Natural killer cell (primary cell): ENCODE results near the gene S1PR4. TPM values are rescaled to one million over a fixed set of nuclear protein-coding genes. Genes with fewer than 3 reads are reported as not detected.

Experiments
- ATAC-seq, 3 donors: fragments of 150-1000 bp in 2 of 3; fragments of 200-7000 bp in 1 of 3; cut with Tn5 transposase; 1 replicate in 1 of 3; 2 replicates in 2 of 3; pipeline ENCODE4 v1.10.0; 2021; ENCODE audit warnings: mild to moderate bottlenecking in 2 of 3, moderate library complexity in 2 of 3
- DNase-seq, 2 donors: peaks; one replicate each; pipeline versions ENCODE4 v3.0.0 to v3.0.0-alpha.2; 2013 to 2021; ENCODE audit warnings: mixed read lengths in 1 of 2
- H3K27ac ChIP-seq: one replicate; pipeline ENCODE4 v1.5.1; 2013; ENCODE audit warnings: mild to moderate bottlenecking, low read length
- H3K27me3 ChIP-seq: one replicate; pipeline ENCODE4 v1.6.1; 2013; ENCODE audit warnings: low read length; ENCODE audit not compliant: control insufficient read depth, insufficient read depth
- H3K36me3 ChIP-seq: one replicate; pipeline ENCODE4 v1.6.1; 2013; ENCODE audit warnings: low read length; ENCODE audit not compliant: control insufficient read depth, insufficient read depth
- H3K4me1 ChIP-seq: one replicate; pipeline ENCODE4 v1.6.1; 2013; ENCODE audit warnings: low read length; ENCODE audit not compliant: control insufficient read depth, insufficient read depth
- H3K4me3 ChIP-seq: one replicate; pipeline ENCODE4 v1.5.1; 2013; ENCODE audit warnings: low read length
- H3K9me3 ChIP-seq: one replicate; pipeline ENCODE4 v1.6.1; 2013; ENCODE audit warnings: low read length; ENCODE audit not compliant: control insufficient read depth, insufficient read depth
- H3K27ac Mint-ChIP-seq, 2 donors: one replicate each; pipeline ENCODE4 v1.8.0; 2022; ENCODE audit warnings: mild to moderate bottlenecking in 2 of 2, mixed read lengths in 2 of 2, moderate library complexity in 1 of 2
- H3K27me3 Mint-ChIP-seq, 2 donors: one replicate each; pipeline ENCODE4 v1.8.0; 2022; ENCODE audit warnings: low read depth in 2 of 2, mixed read lengths in 2 of 2
- H3K36me3 Mint-ChIP-seq: one replicate; pipeline ENCODE4 v1.8.0; 2022; ENCODE audit warnings: mixed read lengths
- H3K4me1 Mint-ChIP-seq, 2 donors: one replicate each; pipeline ENCODE4 v1.8.0; 2022; ENCODE audit warnings: mixed read lengths in 2 of 2
- H3K4me3 Mint-ChIP-seq: one replicate; pipeline ENCODE4 v1.8.0; 2022; ENCODE audit warnings: mild to moderate bottlenecking, moderate library complexity, mixed read lengths
- H3K9me3 Mint-ChIP-seq, 2 donors: one replicate each; pipeline ENCODE4 v1.8.0; 2022; ENCODE audit warnings: mixed read lengths in 2 of 2
- WGBS: methylation state at CpG from one replicate; pipeline ENCODE4 v1.1.7; 2013; ENCODE audit warnings: missing lambda C conversion rate; ENCODE audit not compliant: insufficient coverage; 5-methylcytosine and 5-hydroxymethylcytosine counted together
- intact Hi-C: fragments of 100-400 bp; cut with micrococcal nuclease; formaldehyde crosslinking; loops from one replicate; pipeline ENCODE4 v1.14.2; 2022
- total RNA-seq, 4 donors: library from RNA; stranded (reverse); fragments of 120-200 nt in 1 of 4; gene quantifications; one replicate each; pipeline versions ENCODE4 v1.2.3 to v1.2.4, GENCODE V29; 2013 to 2022
- TF ChIP-seq, protein P1 (sequence below): fragments of 200-600 bp; IDR thresholded peaks from one replicate; pipeline ENCODE4 v1.8.0; 2022; ENCODE audit warnings: antibody characterized with exemption

Gene S1PR4
- total RNA-seq, 3 donors from 2014 or later (not counting 1 experiment from before 2014, with no cell fraction given): 37.1 to 60.4 (median 51.7) TPM

DNA sequence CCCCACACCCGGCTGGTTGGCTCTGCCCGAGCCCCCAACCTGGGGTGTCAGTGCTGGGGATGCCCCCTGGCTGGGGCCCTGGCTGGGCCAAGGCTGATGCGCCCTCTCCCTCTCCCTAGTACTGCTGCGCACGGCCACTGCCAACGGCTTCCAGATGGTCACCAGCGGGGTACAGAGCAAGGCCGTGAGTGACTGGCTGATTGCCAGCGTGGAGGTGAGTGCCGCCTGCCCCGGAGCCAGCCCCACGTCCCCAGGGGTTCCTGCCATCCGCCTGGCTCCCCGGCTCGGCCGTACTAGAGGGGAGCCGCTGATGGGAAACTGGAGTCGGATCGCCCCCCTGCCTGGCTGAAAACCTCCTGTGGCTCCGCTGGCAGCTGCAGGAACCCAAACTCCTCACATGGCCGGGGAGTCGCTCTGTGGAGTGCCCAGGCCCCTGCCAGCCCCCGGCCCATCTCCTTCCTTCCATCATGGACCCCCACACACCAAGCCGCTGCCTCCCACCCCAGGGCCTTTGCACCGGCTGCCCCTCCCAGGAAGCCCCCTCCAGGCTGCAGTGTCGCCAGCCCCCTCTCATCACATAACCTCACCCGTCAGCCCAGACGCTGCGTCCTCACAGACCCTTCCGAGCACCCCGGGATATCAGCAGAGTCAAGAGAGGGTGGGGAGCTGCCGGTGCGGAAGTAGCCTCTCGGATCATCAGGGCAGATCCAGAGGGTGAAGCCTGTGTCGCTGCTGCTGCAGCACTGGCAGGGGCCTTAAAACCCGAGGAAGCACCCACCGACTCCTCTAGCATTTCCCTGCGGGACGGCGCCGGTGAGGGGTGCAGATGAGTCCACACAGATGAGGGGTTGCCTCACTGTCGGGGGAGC is 17.7 kb downstream of the S1PR4 start:
- Mint-ChIP-seq H3K4me3 (no peak overlapping the region), H3K27ac (no peak overlapping the region), H3K27me3 (no peaks in the 10 kb centered on the region), H3K9me3 (no peaks in the 10 kb centered on the region), H3K36me3 (no peaks in the 10 kb centered on the region), H3K4me1 (no peaks in the 10 kb centered on the region)
- no peaks in the 10 kb centered on the region for H3K9me3 ChIP-seq
- H3K36me3 ChIP-seq: peaks cover 15% of the 10 kb centered on the region
- no peak overlapping the region for H3K27ac ChIP-seq
- WGBS: 95% methylated on average over 42 of the region's 42 CpGs
- H3K27me3 ChIP-seq: no peaks in the 10 kb centered on the region
- ATAC-seq (no peak), DNase-seq (no peak)
- no peak overlapping the region for H3K4me3 ChIP-seq
- H3K4me1 ChIP-seq: no peaks in the 10 kb centered on the region
- TF ChIP-seq, protein P1, sequence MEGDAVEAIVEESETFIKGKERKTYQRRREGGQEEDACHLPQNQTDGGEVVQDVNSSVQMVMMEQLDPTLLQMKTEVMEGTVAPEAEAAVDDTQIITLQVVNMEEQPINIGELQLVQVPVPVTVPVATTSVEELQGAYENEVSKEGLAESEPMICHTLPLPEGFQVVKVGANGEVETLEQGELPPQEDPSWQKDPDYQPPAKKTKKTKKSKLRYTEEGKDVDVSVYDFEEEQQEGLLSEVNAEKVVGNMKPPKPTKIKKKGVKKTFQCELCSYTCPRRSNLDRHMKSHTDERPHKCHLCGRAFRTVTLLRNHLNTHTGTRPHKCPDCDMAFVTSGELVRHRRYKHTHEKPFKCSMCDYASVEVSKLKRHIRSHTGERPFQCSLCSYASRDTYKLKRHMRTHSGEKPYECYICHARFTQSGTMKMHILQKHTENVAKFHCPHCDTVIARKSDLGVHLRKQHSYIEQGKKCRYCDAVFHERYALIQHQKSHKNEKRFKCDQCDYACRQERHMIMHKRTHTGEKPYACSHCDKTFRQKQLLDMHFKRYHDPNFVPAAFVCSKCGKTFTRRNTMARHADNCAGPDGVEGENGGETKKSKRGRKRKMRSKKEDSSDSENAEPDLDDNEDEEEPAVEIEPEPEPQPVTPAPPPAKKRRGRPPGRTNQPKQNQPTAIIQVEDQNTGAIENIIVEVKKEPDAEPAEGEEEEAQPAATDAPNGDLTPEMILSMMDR: no peak
- intact Hi-C loops: no loop called here

DNA sequence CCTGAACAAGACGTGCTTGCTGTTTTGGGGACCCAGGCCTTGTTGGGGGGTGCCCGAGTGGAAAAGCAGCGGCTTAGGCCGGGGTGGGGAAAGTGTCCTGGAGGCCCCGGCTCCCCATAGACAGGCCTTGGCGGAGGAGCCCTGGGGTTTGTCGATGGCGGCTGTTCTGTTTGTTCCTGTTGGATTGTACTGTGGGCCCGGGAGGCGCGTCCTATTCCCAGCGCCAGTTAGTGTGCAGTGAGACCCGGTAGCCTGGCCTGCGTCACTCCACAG is 18.3 kb downstream of the S1PR4 start:
- Histone ChIP-seq H3K36me3 (peaks cover 13% of the 10 kb centered on the region), H3K9me3 (no peaks in the 10 kb centered on the region), H3K4me3 (no peak overlapping the region), H3K27me3 (no peaks in the 10 kb centered on the region), H3K4me1 (no peaks in the 10 kb centered on the region), H3K27ac (no peak overlapping the region)
- TF ChIP-seq, protein P1: no peak
- no peak for ATAC-seq
- H3K36me3 Mint-ChIP-seq: no peaks in the 10 kb centered on the region
- intact Hi-C loops: no loop called here
- H3K9me3 Mint-ChIP-seq: no peaks in the 10 kb centered on the region
- WGBS: 97% methylated on average over 14 of the region's 14 CpGs
- no peak overlapping the region for H3K27ac Mint-ChIP-seq
- no peaks in the 10 kb centered on the region for H3K4me1 Mint-ChIP-seq
- H3K27me3 Mint-ChIP-seq: no peaks in the 10 kb centered on the region
- DNase-seq: no peak
- H3K4me3 Mint-ChIP-seq: no peak overlapping the region

DNA sequence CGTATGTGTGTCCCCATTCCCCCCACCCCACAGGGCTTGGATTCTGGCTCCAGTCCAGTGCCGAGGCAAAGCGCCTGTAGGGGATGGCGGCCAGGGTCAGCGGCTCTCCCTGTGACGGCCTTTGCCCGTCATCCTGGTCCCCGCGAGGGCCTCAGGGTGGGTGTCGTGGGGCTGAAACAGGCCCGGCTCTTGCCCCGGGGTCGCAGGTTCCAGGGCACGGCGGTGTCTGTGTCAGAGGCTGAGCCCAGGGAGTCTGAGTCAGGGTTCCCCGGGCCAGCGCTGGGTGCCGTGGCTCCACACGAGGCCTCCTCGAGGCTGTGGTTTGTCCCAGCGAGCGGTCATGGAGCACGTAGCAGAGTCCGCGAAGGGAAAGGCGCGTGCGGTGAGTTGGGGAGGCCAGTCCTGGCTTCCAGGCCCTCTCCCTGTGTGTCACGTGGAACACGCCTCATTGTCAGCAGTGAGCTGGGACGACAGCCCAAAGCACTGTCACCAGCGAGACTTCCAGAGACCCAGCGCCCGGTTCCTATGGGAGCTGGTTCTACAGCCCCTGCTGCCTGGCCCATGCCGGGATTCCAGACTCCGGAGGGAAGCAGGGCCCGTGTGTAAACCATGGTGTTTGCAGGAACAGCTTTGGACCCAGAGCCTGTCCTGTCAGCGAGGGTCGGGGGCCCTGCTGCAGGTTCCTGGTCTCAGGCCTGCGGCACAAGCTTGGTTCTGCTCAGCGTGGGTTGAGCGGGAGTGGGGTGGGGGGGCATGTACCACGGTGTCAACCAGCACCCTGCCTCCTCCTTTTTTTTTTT is 20.5 kb downstream of the S1PR4 start:
- DNase-seq: no peak
- no peak for ATAC-seq
- WGBS: 96% methylated on average over 41 of the region's 43 CpGs
- Histone ChIP-seq H3K4me3 (no peak overlapping the region), H3K27me3 (no peaks in the 10 kb centered on the region), H3K36me3 (peaks cover 14% of the 10 kb centered on the region), H3K4me1 (no peaks in the 10 kb centered on the region), H3K9me3 (no peaks in the 10 kb centered on the region), H3K27ac (no peak overlapping the region)
- Mint-ChIP-seq H3K4me3 (no peak overlapping the region), H3K9me3 (no peaks in the 10 kb centered on the region), H3K4me1 (no peaks in the 10 kb centered on the region), H3K36me3 (no peaks in the 10 kb centered on the region), H3K27me3 (no peaks in the 10 kb centered on the region), H3K27ac (no peak overlapping the region)
- intact Hi-C loops: no loop called here
- TF ChIP-seq, protein P1: no peak
